ENCODE measurements around the gene EMD. TPM values are rescaled to one million over a fixed set of nuclear protein-coding genes. Genes with fewer than 3 reads are reported as not detected.

EMD gene
- total RNA-seq, 3 donors from 2014 or later: 107 to 113 (median 111) TPM

GRCh38 chrX:154362085-154362742 is 16.9 kb upstream of the EMD start:
- Mint-ChIP-seq H3K36me3 (ENCODE audit: insufficient read depth) (peaks cover 11% of the 10 kb centered on the region), H3K4me3 (no peak overlapping the region), H3K9me3 (no peaks in the 10 kb centered on the region), H3K27me3 (ENCODE audit: low read depth) (no peaks in the 10 kb centered on the region), H3K4me1 (ENCODE audit: low read depth) (peaks cover 32% of the 10 kb centered on the region)
- no peak for DNase-seq
- no peak for ATAC-seq

GRCh38 chrX:154363706-154364439 is 15.2 kb upstream of the EMD start:
- Mint-ChIP-seq H3K27me3 (ENCODE audit: low read depth) (no peaks in the 10 kb centered on the region), H3K4me3 (no peak overlapping the region), H3K36me3 (ENCODE audit: insufficient read depth) (peaks cover 6% of the 10 kb centered on the region), H3K9me3 (no peaks in the 10 kb centered on the region), H3K4me1 (ENCODE audit: low read depth) (peaks cover 28% of the 10 kb centered on the region)
- ATAC-seq: no peak
- DNase-seq: no peak

- no peak overlapping the region for H3K4me3 Mint-ChIP-seq
- H3K4me1 Mint-ChIP-seq (ENCODE audit: low read depth): peaks cover 26% of the 10 kb centered on the region
- H3K27me3 Mint-ChIP-seq (ENCODE audit: low read depth): no peaks in the 10 kb centered on the region
- ATAC-seq (no peak), DNase-seq (no peak)
- no peaks in the 10 kb centered on the region for H3K9me3 Mint-ChIP-seq
- peaks cover 8% of the 10 kb centered on the region for H3K36me3 Mint-ChIP-seq (ENCODE audit: insufficient read depth)
Measured at GRCh38 chrX:154365052-154365600, 14.0 kb upstream of the EMD start.

- Mint-ChIP-seq H3K27me3 (ENCODE audit: low read depth) (no peaks in the 10 kb centered on the region), H3K36me3 (ENCODE audit: insufficient read depth) (peaks cover 8% of the 10 kb centered on the region), H3K4me3 (no peak overlapping the region), H3K4me1 (ENCODE audit: low read depth) (peaks cover 25% of the 10 kb centered on the region), H3K9me3 (no peaks in the 10 kb centered on the region)
- no peak for ATAC-seq
- no peak for DNase-seq
Measured at GRCh38 chrX:154365997-154366665, 13.0 kb upstream of the EMD start.

DNA sequence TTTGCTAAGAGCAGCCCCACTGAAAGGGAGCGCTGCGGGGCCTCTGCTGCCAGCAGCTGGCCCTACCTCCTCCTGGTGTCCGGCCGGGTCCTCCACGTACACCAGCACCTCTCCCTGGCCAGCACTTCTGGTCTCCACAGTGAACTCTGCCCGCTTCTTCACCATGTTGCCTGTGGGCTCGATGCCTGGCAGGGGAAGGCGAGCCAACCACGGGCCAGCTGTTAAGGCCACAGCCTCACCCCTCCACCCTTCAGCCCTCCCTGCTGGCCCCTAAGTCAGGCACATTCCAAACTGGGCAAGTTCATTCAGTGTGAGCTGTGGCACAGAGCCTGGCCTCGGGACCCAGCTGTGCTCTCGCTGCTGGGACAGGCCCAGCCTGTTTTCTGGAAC is 12.4 kb upstream of the EMD start:
- Mint-ChIP-seq H3K4me3 (no peak overlapping the region), H3K4me1 (ENCODE audit: low read depth) (peaks cover 20% of the 10 kb centered on the region), H3K36me3 (ENCODE audit: insufficient read depth) (peaks cover 8% of the 10 kb centered on the region), H3K9me3 (no peaks in the 10 kb centered on the region), H3K27me3 (ENCODE audit: low read depth) (no peaks in the 10 kb centered on the region)
- ATAC-seq: no peak
- DNase-seq: no peak

- H3K27me3 Mint-ChIP-seq (ENCODE audit: low read depth): no peaks in the 10 kb centered on the region
- peak overlapping the region; percentile 94 for H3K4me3 Mint-ChIP-seq
Measured at GRCh38 chrX:154367474-154368308, 11.4 kb upstream of the EMD start.

GRCh38 chrX:154368630-154369448 is 10.3 kb upstream of the EMD start:
- ATAC-seq (peak; percentile 53 to 60), DNase-seq (peak; percentile 90)
- Mint-ChIP-seq H3K4me3 (peak overlapping the region; percentile 94), H3K27me3 (ENCODE audit: low read depth) (no peaks in the 10 kb centered on the region), H3K36me3 (ENCODE audit: insufficient read depth) (peaks cover 5% of the 10 kb centered on the region), H3K9me3 (no peaks in the 10 kb centered on the region), H3K4me1 (ENCODE audit: low read depth) (peaks cover 27% of the 10 kb centered on the region)

More at GRCh38 chrX:154367474-154368308, 11.4 kb upstream of the EMD start:
- peaks cover 7% of the 10 kb centered on the region for H3K36me3 Mint-ChIP-seq (ENCODE audit: insufficient read depth)
- ATAC-seq: no peak
- no peak for DNase-seq
- no peaks in the 10 kb centered on the region for H3K9me3 Mint-ChIP-seq
- H3K4me1 Mint-ChIP-seq (ENCODE audit: low read depth): peaks cover 23% of the 10 kb centered on the region

DNA sequence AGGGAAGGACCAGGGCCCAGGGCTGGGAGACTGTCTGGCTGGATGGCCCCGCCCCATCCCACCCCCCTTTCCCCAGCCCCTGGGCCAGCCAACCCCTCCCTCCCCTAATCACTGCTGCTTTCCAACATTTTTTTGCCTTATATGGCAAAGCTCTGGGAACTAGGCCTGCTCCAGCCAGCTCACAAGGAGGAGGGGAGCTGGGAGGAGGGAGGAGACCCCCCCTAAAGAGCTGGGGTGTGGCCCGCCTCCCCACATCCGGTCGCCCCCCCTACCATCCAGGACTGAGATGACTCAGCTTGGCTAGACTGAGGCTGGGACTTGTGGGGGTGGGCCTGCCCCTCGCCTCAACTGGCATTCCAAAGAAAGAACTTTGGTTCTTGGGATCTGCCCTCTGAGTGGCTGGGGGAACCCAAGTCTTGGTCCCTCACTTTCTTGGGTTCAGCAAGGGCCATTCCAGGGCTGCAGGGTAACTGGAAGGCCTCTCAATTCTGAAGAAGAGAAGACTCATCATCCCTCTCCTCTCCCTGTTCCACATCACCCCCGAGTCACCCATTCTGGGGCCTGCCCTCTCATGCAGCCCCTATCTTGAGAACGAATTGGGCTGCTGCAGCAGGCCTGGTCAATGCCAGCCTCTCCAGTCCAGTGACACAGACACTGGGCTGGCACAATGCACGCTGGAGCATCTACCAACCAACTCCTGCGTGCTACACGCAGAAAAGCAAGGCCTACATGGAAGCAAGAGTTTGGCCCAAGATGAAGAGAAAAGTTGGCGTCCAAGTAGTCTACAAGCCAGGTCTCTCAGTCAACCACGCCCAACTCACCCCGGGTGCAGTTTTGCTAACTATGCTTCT is 9.4 kb upstream of the EMD start:
- H3K4me1 Mint-ChIP-seq (ENCODE audit: low read depth): peaks cover 27% of the 10 kb centered on the region
- H3K27me3 Mint-ChIP-seq (ENCODE audit: low read depth): no peaks in the 10 kb centered on the region
- ATAC-seq (peak; percentile 13), DNase-seq (peak; percentile 69)
- H3K36me3 Mint-ChIP-seq (ENCODE audit: insufficient read depth): peaks cover 5% of the 10 kb centered on the region
- peak overlapping the region; percentile 94 for H3K4me3 Mint-ChIP-seq
- no peaks in the 10 kb centered on the region for H3K9me3 Mint-ChIP-seq

DNA sequence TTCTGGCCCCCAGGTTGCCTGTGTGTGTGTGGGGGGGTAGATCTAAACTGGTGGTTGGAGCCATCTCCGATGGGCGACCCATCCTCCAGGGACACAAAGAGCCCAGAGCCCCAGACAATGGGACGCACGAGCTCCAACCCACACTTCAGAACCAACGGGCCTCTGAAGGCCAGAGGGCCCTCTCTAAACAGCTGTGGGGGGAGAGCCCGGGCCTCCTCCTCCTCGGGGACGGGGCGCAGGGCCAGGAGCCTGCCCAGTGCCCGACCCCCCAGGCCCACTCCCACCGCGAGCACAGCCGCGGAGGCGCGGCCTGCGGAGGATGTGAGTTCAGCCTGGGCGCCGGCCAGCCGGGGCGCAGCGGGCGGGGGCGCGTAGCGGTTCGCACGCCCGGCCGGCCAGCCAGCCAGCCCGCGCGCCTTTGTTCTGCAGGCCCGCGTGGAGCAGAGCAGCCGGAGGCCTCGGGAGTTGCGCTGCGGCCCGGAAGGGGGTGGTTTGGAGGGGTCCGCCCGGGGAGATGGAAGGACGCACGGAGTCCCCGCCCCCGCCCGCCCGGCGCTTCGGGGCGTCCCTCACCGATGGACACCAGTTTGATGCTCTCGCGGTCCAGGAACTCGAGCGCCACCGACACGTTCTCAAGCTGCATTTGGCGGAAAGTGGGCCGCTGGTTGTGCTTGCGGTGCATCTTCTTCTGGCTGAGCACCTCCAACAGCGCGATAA is 8.6 kb upstream of the EMD start:
- Mint-ChIP-seq H3K4me1 (ENCODE audit: low read depth) (peaks cover 32% of the 10 kb centered on the region), H3K4me3 (peak overlapping the region; percentile 94), H3K36me3 (ENCODE audit: insufficient read depth) (peaks cover 5% of the 10 kb centered on the region), H3K9me3 (no peaks in the 10 kb centered on the region), H3K27me3 (ENCODE audit: low read depth) (no peaks in the 10 kb centered on the region)
- ATAC-seq (no peak), DNase-seq (no peak)

DNA sequence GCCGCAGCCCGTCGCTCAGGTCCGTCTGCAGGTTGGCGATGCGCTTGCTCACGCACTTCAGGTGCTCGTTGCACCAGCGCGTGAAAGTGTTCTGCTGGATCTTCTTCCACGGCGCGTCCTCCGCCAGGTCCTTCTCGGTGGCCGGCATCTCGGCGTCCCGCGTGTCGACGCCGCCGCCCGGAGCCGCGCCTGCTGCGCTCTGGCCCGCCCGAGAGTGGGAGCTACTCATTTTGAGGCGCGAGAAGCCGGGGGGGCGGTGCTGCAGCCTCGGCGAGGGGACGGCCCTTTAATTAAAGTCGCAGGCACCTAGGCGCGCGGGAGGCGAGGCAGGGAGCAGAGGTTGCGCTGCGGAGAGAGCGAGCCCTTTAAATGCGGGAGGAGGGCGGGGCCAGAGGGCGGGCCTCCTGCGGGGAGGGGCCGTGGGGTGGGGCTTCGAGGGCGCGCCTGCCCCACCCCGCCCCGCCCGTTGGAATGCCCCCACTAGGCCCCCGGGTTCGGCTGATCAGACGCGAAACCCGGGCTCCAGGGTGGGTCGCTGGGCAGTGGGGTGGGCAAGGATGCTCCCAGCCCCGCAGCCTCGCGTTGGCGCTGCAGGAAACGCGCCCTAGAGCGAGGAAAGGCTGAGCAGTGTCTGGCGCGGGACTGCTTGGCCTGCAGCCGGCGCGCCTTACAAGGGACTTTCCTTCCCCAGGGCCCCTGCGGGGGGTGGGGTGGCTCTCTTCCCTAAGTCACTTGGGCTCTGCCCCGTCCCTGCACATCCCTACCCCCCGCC is 7.9 kb upstream of the EMD start:
- Mint-ChIP-seq H3K4me3 (peak overlapping the region; percentile 81), H3K36me3 (ENCODE audit: insufficient read depth) (peaks cover 5% of the 10 kb centered on the region), H3K4me1 (ENCODE audit: low read depth) (peaks cover 30% of the 10 kb centered on the region), H3K9me3 (no peaks in the 10 kb centered on the region), H3K27me3 (ENCODE audit: low read depth) (no peaks in the 10 kb centered on the region)
- DNase-seq (peak; percentile 91), ATAC-seq (peak; percentile 58 to 68)

- no peak for DNase-seq
- peak overlapping the region; percentile 75 for H3K4me3 Mint-ChIP-seq
- peaks cover 28% of the 10 kb centered on the region for H3K4me1 Mint-ChIP-seq (ENCODE audit: low read depth)
- peak in 1 of 2 donors; percentile 0 for ATAC-seq
- no peaks in the 10 kb centered on the region for H3K27me3 Mint-ChIP-seq (ENCODE audit: low read depth)
- H3K9me3 Mint-ChIP-seq: no peaks in the 10 kb centered on the region
- peaks cover 5% of the 10 kb centered on the region for H3K36me3 Mint-ChIP-seq (ENCODE audit: insufficient read depth)
Measured at GRCh38 chrX:154371789-154372300, 7.2 kb upstream of the EMD start.

Data from activated T-cell treated with anti-CD3 and anti-CD28 coated beads, Interleukin-2, amount 50 U/mL, for 4 hours (primary cell).